ES-I3 (cell line): ENCODE results near the gene OIP5.

Experiments
- H3K36me3 ChIP-seq: 2 replicates; pipeline ENCODE4 v1.6.1; 2013; ENCODE audit warnings: mild to moderate bottlenecking, low read length, control low read depth, moderate library complexity; ENCODE audit not compliant: insufficient read depth
- H3K4me1 ChIP-seq: 2 replicates; pipeline ENCODE4 v1.6.1; 2013; ENCODE audit warnings: mild to moderate bottlenecking, control low read depth, low read length; ENCODE audit not compliant: insufficient read depth
- H3K9ac ChIP-seq: 2 replicates; pipeline ENCODE4 v1.6.1; 2013; ENCODE audit warnings: low read depth, mild to moderate bottlenecking, low read length, moderate library complexity
- H3K9me3 ChIP-seq: 2 replicates; pipeline ENCODE4 v1.6.1; 2013; ENCODE audit warnings: mild to moderate bottlenecking, low read length, moderate library complexity; ENCODE audit not compliant: control insufficient read depth, insufficient read depth

OIP5 gene

DNA sequence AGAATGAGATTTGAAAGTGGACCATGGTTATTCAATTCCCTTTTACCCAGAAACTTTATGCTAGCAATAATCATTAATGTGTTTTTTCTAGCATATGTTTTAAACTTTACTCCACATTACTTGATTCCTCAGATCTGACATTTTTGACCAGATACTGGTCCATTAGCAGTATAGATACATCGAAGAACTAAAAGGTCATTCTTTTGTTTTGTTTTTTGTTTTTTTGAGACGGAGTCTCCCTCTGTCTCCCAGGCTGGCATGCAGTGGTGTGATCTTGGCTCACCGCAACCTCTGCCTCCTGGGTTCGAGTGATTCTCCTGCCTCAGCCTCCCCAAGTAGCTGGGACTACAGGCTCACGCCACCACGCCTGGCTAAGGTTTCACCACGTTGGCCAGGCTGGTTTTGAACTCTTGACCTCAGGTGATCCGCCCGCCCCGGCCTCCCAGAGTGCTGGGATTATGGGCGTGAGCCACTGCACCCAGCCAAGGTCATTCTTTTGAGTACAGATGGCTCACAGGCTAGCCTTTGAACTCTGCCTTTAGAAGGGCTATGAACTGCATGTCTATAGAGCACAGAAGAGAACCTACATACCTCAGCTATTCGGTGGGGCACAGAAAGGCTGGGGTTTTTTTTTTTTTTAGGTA, 72.7 kb downstream of the OIP5 start:
- Histone ChIP-seq H3K9me3 (no peaks in the 10 kb centered on the region), H3K4me1 (no peaks in the 10 kb centered on the region), H3K36me3 (no peaks in the 10 kb centered on the region), H3K9ac (no peak overlapping the region)
